ES-I3 (cell line): ENCODE results near the gene TP53AIP1.

Source experiments
- H3K36me3 ChIP-seq: 2 replicates; pipeline ENCODE4 v1.6.1; 2013; ENCODE audit warnings: mild to moderate bottlenecking, low read length, control low read depth, moderate library complexity; ENCODE audit not compliant: insufficient read depth
- H3K4me1 ChIP-seq: 2 replicates; pipeline ENCODE4 v1.6.1; 2013; ENCODE audit warnings: mild to moderate bottlenecking, control low read depth, low read length; ENCODE audit not compliant: insufficient read depth
- H3K9ac ChIP-seq: 2 replicates; pipeline ENCODE4 v1.6.1; 2013; ENCODE audit warnings: low read depth, mild to moderate bottlenecking, low read length, moderate library complexity
- H3K9me3 ChIP-seq: 2 replicates; pipeline ENCODE4 v1.6.1; 2013; ENCODE audit warnings: mild to moderate bottlenecking, low read length, moderate library complexity; ENCODE audit not compliant: control insufficient read depth, insufficient read depth

TP53AIP1 gene

GRCh38 chr11:128911701-128912100, 31.0 kb downstream of the TP53AIP1 start:
- H3K4me1 ChIP-seq: no peaks in the 10 kb centered on the region
- H3K9ac ChIP-seq: no peak overlapping the region
- no peaks in the 10 kb centered on the region for H3K36me3 ChIP-seq
- H3K9me3 ChIP-seq: 0 out of 2 replicates have a peak, but pooled peaks cover 4% of the 10 kb centered on the region

GRCh38 chr11:128911239-128911638, 31.4 kb downstream of the TP53AIP1 start:
- 0 out of 2 replicates have a peak, but pooled peaks cover 4% of the 10 kb centered on the region for H3K9me3 ChIP-seq

GRCh38 chr11:128910576-128910975, 32.1 kb downstream of the TP53AIP1 start:
- Histone ChIP-seq H3K9ac (no peak overlapping the region), H3K4me1 (no peaks in the 10 kb centered on the region), H3K9me3 (0 out of 2 replicates have a peak, but pooled peaks cover 4% of the 10 kb centered on the region), H3K36me3 (no peaks in the 10 kb centered on the region)

More at GRCh38 chr11:128911239-128911638, 31.4 kb downstream of the TP53AIP1 start:
- Histone ChIP-seq H3K9ac (no peak overlapping the region), H3K36me3 (no peaks in the 10 kb centered on the region), H3K4me1 (no peaks in the 10 kb centered on the region)

- no peak overlapping the region for H3K9ac ChIP-seq
Observed at GRCh38 chr11:128909438-128910125, 33.1 kb downstream of the TP53AIP1 start.

GRCh38 chr11:128908391-128909246, 34.1 kb downstream of the TP53AIP1 start:
- Histone ChIP-seq H3K4me1 (peaks cover 12% of the 10 kb centered on the region; the same call in 1 of the 2 replicates), H3K36me3 (no peaks in the 10 kb centered on the region), H3K9ac (no peak overlapping the region), H3K9me3 (0 out of 2 replicates have a peak, but pooled peaks cover 4% of the 10 kb centered on the region)

More at GRCh38 chr11:128909438-128910125, 33.1 kb downstream of the TP53AIP1 start:
- H3K9me3 ChIP-seq: 0 out of 2 replicates have a peak, but pooled peaks cover 4% of the 10 kb centered on the region
- H3K36me3 ChIP-seq: no peaks in the 10 kb centered on the region
- 0 out of 2 replicates have a peak, but pooled peaks cover 3% of the 10 kb centered on the region for H3K4me1 ChIP-seq

GRCh38 chr11:128907585-128907984, 35.1 kb downstream of the TP53AIP1 start:
- H3K9me3 ChIP-seq: 0 out of 2 replicates have a peak, but pooled peaks cover 4% of the 10 kb centered on the region
- H3K36me3 ChIP-seq: no peaks in the 10 kb centered on the region
- no peak overlapping the region for H3K9ac ChIP-seq
- peaks cover 18% of the 10 kb centered on the region; the same call in 1 of the 2 replicates for H3K4me1 ChIP-seq

- Histone ChIP-seq H3K36me3 (no peaks in the 10 kb centered on the region), H3K4me1 (peaks cover 28% of the 10 kb centered on the region), H3K9ac (no peak overlapping the region), H3K9me3 (no peaks in the 10 kb centered on the region)
Observed at GRCh38 chr11:128906185-128907050, 36.3 kb downstream of the TP53AIP1 start.

GRCh38 chr11:128905345-128906184, 37.1 kb downstream of the TP53AIP1 start:
- Histone ChIP-seq H3K9me3 (no peaks in the 10 kb centered on the region), H3K9ac (peak overlapping the region; percentile 69), H3K36me3 (no peaks in the 10 kb centered on the region), H3K4me1 (peaks cover 28% of the 10 kb centered on the region)

- H3K9me3 ChIP-seq: no peaks in the 10 kb centered on the region
- peaks cover 28% of the 10 kb centered on the region for H3K4me1 ChIP-seq
- no peaks in the 10 kb centered on the region for H3K36me3 ChIP-seq
- peak overlapping the region; percentile 69; the same call in 1 of the 2 replicates for H3K9ac ChIP-seq
Observed at GRCh38 chr11:128904656-128905344, 37.9 kb downstream of the TP53AIP1 start.

GRCh38 chr11:128904303-128904655, 38.4 kb downstream of the TP53AIP1 start:
- Histone ChIP-seq H3K9me3 (no peaks in the 10 kb centered on the region), H3K4me1 (peaks cover 28% of the 10 kb centered on the region), H3K36me3 (no peaks in the 10 kb centered on the region), H3K9ac (no peak overlapping the region; the same call in 1 of the 2 replicates)

- Histone ChIP-seq H3K4me1 (peaks cover 28% of the 10 kb centered on the region), H3K9me3 (no peaks in the 10 kb centered on the region), H3K36me3 (no peaks in the 10 kb centered on the region), H3K9ac (peak overlapping the region; percentile 30; the same call in 1 of the 2 replicates)
Observed at GRCh38 chr11:128903248-128904061, 39.2 kb downstream of the TP53AIP1 start.

- Histone ChIP-seq H3K9me3 (no peaks in the 10 kb centered on the region), H3K9ac (no peak overlapping the region), H3K4me1 (peaks cover 28% of the 10 kb centered on the region), H3K36me3 (no peaks in the 10 kb centered on the region)
Observed at GRCh38 chr11:128902515-128903066, 40.1 kb downstream of the TP53AIP1 start.
